Glutamatergic neuron (in vitro differentiated cells): ENCODE results near the gene MSANTD4. TPM values are rescaled to one million over a fixed set of nuclear protein-coding genes. Genes with fewer than 3 reads are reported as not detected.
"Not testable (repeated sequence)": the region's sequence is repeated elsewhere in the genome, so short reads cannot be mapped to it uniquely, and the experiment has no call there.

Experiments
- DNase-seq: peaks from one replicate; pipeline ENCODE4 v3.0.0; 2022
- H3K27ac Mint-ChIP-seq: one replicate; pipeline ENCODE4 v1.8.0; 2020; ENCODE audit warnings: mild to moderate bottlenecking, mixed read lengths, inconsistent platforms; ENCODE audit not compliant: unreplicated experiment
- H3K27me3 Mint-ChIP-seq: one replicate; pipeline ENCODE4 v1.8.0; 2020; ENCODE audit warnings: mild to moderate bottlenecking, moderate library complexity, mixed read lengths, inconsistent platforms; ENCODE audit not compliant: unreplicated experiment
- H3K36me3 Mint-ChIP-seq: one replicate; pipeline ENCODE4 v1.8.0; 2020; ENCODE audit warnings: mild to moderate bottlenecking, mixed read lengths, inconsistent platforms; ENCODE audit not compliant: unreplicated experiment
- H3K4me1 Mint-ChIP-seq: one replicate; pipeline ENCODE4 v1.8.0; 2020; ENCODE audit warnings: mild to moderate bottlenecking, low read depth, mixed read lengths, inconsistent platforms; ENCODE audit not compliant: unreplicated experiment
- H3K4me3 Mint-ChIP-seq: one replicate; pipeline ENCODE4 v1.8.0; 2020; ENCODE audit warnings: mild to moderate bottlenecking, mixed read lengths, inconsistent platforms; ENCODE audit not compliant: unreplicated experiment
- H3K9me3 Mint-ChIP-seq: one replicate; pipeline ENCODE4 v1.8.0; 2020; ENCODE audit warnings: mild to moderate bottlenecking, moderate library complexity, mixed read lengths, inconsistent platforms; ENCODE audit not compliant: unreplicated experiment
- total RNA-seq: library from RNA; stranded (reverse); fragmentation: NEBNext Ultra II Directional; extraction: Animal tissue kit (Norgen Biotek cat#: 25700); gene quantifications from one replicate; pipeline ENCODE4 v1.2.1, GENCODE V29; 2021; ENCODE audit not compliant: unreplicated experiment
- TF ChIP-seq, protein P1 (sequence below): fragments of 200-600 bp; sonication (generic); IDR thresholded peaks from one replicate; pipeline ENCODE4 v1.5.0; 2021; ENCODE audit not compliant: partially characterized antibody, unreplicated experiment

Gene MSANTD4
- total RNA-seq, 1 donor from 2014 or later = 46.4 TPM

DNA sequence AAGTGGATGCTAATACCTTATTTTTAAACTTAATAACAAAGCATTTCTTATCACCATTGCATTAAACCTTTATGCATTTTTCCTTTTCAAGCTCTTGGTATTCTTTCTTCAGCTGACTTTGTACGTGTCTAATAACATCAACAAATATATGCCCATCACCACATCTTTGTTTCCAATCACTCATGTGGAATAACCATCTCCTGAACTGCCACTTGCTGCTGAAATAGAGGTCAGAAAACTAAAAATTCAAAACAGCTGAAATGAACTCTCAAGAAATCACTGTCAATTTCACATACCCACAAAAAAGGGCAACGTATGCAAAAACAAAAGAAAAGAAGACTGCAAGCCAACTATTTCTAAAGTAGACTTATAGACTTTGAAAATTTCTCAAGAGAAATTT lies 7.4 kb downstream of the MSANTD4 start:
- Mint-ChIP-seq H3K9me3 (peaks cover 5% of the 10 kb centered on the region), H3K27me3 (peaks cover 7% of the 10 kb centered on the region), H3K4me1 (peaks cover 66% of the 10 kb centered on the region), H3K4me3 (peak overlapping the region; percentile 39), H3K36me3 (peaks cover 8% of the 10 kb centered on the region), H3K27ac (peak overlapping the region; percentile 76)
- no peak for DNase-seq
- TF ChIP-seq, protein P1, sequence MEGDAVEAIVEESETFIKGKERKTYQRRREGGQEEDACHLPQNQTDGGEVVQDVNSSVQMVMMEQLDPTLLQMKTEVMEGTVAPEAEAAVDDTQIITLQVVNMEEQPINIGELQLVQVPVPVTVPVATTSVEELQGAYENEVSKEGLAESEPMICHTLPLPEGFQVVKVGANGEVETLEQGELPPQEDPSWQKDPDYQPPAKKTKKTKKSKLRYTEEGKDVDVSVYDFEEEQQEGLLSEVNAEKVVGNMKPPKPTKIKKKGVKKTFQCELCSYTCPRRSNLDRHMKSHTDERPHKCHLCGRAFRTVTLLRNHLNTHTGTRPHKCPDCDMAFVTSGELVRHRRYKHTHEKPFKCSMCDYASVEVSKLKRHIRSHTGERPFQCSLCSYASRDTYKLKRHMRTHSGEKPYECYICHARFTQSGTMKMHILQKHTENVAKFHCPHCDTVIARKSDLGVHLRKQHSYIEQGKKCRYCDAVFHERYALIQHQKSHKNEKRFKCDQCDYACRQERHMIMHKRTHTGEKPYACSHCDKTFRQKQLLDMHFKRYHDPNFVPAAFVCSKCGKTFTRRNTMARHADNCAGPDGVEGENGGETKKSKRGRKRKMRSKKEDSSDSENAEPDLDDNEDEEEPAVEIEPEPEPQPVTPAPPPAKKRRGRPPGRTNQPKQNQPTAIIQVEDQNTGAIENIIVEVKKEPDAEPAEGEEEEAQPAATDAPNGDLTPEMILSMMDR = no peak

DNA sequence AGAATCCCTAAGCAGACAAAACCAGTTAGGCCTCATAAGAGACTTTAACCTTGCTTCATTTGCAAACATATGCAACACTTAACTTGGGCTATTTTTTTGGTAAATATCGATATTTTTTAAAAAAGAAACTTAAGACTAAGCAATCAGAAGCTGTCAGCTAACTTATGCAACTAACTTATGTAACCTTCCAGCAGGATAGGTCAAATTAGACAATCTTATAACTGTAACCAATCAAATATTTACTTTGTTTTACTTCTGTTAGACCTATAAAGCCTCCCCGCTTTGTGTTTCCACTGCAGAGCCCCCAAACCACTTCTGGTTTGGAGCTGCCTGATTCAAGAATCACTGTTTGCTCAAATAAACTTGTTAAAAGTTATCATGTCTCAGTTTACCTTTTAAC lies 8.0 kb downstream of the MSANTD4 start:
- Mint-ChIP-seq H3K36me3 (peaks cover 8% of the 10 kb centered on the region), H3K4me3 (peak overlapping the region; percentile 26), H3K9me3 (peaks cover 5% of the 10 kb centered on the region), H3K27ac (peak overlapping the region; percentile 99), H3K4me1 (peaks cover 63% of the 10 kb centered on the region), H3K27me3 (peaks cover 7% of the 10 kb centered on the region)
- TF ChIP-seq, protein P1 = no peak
- DNase-seq = no peak

DNA sequence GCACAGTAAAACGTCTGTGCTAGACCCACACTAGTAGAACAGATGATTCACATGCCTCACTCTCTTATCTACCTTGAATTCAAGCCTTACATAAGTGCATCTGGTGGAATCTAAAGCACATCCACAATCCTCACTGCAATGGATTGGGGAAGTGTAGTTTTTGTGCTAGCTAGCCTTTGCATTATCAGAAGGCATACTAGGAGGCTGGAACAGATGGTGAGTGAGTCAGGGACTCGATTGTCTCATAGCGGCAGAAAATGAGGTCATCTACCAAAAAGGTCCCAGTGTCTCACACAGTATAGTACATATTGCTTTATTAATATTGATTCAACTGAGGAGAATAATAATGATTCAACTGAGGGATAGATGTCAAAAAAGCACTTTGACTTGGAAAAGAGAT lies 9.3 kb downstream of the MSANTD4 start:
- TF ChIP-seq, protein P1 = no peak
- DNase-seq = peak; percentile 26
- Mint-ChIP-seq H3K27me3 (peaks cover 7% of the 10 kb centered on the region), H3K4me1 (peaks cover 54% of the 10 kb centered on the region), H3K9me3 (peaks cover 5% of the 10 kb centered on the region), H3K27ac (peak overlapping the region; percentile 99), H3K36me3 (peaks cover 8% of the 10 kb centered on the region), H3K4me3 (peak overlapping the region; percentile 79)

DNA sequence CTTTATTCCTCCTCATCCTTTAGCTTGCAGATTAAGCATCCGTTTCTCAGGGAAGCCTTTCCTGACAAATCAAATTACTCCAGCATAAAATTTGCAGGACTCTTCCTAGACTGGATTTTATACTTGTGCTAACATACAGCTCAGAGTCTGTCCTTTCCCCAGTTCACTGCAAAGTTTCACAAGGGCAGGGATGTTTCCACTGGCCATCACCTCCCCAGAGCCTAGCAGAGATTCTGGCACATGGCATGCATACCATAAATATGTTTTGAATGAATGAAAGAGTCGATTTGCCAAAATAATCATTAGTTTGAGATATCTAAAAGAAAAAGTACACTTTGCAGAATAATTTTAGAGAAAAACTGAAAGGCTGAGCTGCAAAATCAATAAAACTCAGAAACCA lies 10.6 kb downstream of the MSANTD4 start:
- TF ChIP-seq, protein P1 = no peak
- peaks cover 8% of the 10 kb centered on the region for H3K36me3 Mint-ChIP-seq
- peak overlapping the region; percentile 61 for H3K4me3 Mint-ChIP-seq
- H3K9me3 Mint-ChIP-seq = peaks cover 5% of the 10 kb centered on the region
- H3K27me3 Mint-ChIP-seq = peaks cover 7% of the 10 kb centered on the region
- H3K4me1 Mint-ChIP-seq = peaks cover 48% of the 10 kb centered on the region
- DNase-seq = no peak
- H3K27ac Mint-ChIP-seq = peak overlapping the region; percentile 99

DNA sequence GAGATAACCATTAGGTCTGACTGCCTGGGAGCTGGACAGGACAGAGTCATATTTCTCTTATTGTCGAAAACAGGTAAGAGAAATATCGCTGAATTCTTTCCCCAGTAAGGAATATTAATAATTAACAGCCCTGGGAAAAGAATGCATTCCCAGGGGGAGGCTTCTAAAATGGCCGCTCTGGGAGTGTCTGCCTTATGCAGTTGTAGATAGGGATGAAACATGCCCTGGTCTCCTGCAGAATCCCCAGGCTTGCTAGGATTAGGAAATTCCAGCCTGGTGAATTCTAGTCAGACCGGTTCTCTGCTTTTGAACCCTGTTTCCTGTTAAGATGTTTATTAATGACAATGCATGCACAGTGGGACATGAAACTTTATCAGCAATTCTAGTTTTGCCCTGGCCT lies 18.9 kb downstream of the MSANTD4 start:
- H3K9me3 Mint-ChIP-seq, H3K4me3 Mint-ChIP-seq, H3K27me3 Mint-ChIP-seq, H3K4me1 Mint-ChIP-seq, DNase-seq, H3K27ac Mint-ChIP-seq: not testable (repeated sequence)
- peaks cover 16% of the 10 kb centered on the region for H3K36me3 Mint-ChIP-seq
